Astrocyte of the spinal cord (primary cell): ENCODE data around the gene TTLL11.

Source experiments
- DNase-seq: peaks from one replicate; pipeline ENCODE4 v3.0.0; 2011; ENCODE audit warnings: low read depth, low spot score
- H3K4me3 ChIP-seq: 2 replicates; pipeline ENCODE4 v1.5.1; 2011; ENCODE audit warnings: low read depth, mild to moderate bottlenecking, low read length, moderate library complexity
- CTCF ChIP-seq: IDR thresholded peaks from 2 replicates; pipeline ENCODE4 v1.5.1; 2012; ENCODE audit warnings: low read depth, mild to moderate bottlenecking, low read length, inconsistent platforms
- in situ Hi-C: cut with HindIII; loops from 2 replicates; pipeline ENCODE4 v1.10.0; 2017; ENCODE audit warnings: low sequenced_read_pairs

Gene TTLL11

GRCh38 chr9:121865060-121865459, 228.0 kb downstream of the TTLL11 start:
- in situ Hi-C loops, result no loop called here
- no peak overlapping the region for H3K4me3 ChIP-seq
- no peak for DNase-seq
- no peak for TF ChIP-seq CTCF

GRCh38 chr9:121863955-121864354, 229.2 kb downstream of the TTLL11 start:
- DNase-seq, result no peak
- no peak overlapping the region for H3K4me3 ChIP-seq
- TF ChIP-seq CTCF, result no peak
- in situ Hi-C loops, result no loop called here

GRCh38 chr9:121862371-121863332, 230.5 kb downstream of the TTLL11 start:
- no peak for DNase-seq
- in situ Hi-C loops, result no loop called here
- TF ChIP-seq CTCF, result no peak

GRCh38 chr9:121861501-121862180, 231.5 kb downstream of the TTLL11 start:
- DNase-seq, result no peak

More at GRCh38 chr9:121862371-121863332, 230.5 kb downstream of the TTLL11 start:
- H3K4me3 ChIP-seq, result no peak overlapping the region

GRCh38 chr9:121860744-121861143, 232.4 kb downstream of the TTLL11 start:
- in situ Hi-C loops, result no loop called here
- no peak for TF ChIP-seq CTCF
- peak; percentile 95 for DNase-seq
- H3K4me3 ChIP-seq, result no peak overlapping the region

More at GRCh38 chr9:121861501-121862180, 231.5 kb downstream of the TTLL11 start:
- TF ChIP-seq CTCF, result peak; percentile 52
- in situ Hi-C loops, result no loop called here
- no peak overlapping the region for H3K4me3 ChIP-seq

- no peak for TF ChIP-seq CTCF
- no peak for DNase-seq
- in situ Hi-C loops, result no loop called here
Measured at GRCh38 chr9:121860213-121860612, 232.9 kb downstream of the TTLL11 start.

More at GRCh38 chr9:121860213-121860612, 232.9 kb downstream of the TTLL11 start:
- H3K4me3 ChIP-seq, result no peak overlapping the region
